Measurements from ENCODE around the gene AMY1A.
"Not testable (repeated sequence)": the region's sequence is repeated elsewhere in the genome, so short reads cannot be mapped to it uniquely, and the experiment has no call there.

DNA sequence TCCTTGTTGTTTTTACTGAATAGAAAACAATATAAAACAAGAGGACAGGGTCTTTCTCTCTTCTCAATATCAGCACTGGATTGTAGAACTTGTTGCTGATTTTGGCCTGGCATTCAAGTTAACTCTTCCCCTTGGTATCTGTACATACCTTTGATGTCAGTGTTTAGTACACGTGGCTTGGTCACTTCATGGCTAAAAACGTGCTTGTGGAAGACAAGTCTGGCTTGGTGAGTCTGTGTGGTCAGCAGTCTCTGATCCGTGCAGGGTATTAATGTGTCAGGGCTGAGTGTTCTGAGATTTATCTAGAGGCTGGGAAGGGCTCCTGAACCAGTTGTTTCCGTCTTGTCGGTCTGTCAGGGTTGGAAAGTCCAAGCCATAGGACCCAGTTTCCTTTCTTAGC lies at the start of gene AMY1A:
- TF ChIP-seq, protein P1, sequence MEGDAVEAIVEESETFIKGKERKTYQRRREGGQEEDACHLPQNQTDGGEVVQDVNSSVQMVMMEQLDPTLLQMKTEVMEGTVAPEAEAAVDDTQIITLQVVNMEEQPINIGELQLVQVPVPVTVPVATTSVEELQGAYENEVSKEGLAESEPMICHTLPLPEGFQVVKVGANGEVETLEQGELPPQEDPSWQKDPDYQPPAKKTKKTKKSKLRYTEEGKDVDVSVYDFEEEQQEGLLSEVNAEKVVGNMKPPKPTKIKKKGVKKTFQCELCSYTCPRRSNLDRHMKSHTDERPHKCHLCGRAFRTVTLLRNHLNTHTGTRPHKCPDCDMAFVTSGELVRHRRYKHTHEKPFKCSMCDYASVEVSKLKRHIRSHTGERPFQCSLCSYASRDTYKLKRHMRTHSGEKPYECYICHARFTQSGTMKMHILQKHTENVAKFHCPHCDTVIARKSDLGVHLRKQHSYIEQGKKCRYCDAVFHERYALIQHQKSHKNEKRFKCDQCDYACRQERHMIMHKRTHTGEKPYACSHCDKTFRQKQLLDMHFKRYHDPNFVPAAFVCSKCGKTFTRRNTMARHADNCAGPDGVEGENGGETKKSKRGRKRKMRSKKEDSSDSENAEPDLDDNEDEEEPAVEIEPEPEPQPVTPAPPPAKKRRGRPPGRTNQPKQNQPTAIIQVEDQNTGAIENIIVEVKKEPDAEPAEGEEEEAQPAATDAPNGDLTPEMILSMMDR (IDR thresholded peaks at IDR 0.05), result not testable (repeated sequence)
- TF ChIP-seq EZH2 (IDR thresholded peaks at IDR 0.05; ENCODE audit: borderline replicate concordance, insufficient read depth, low read depth, low read length, poor library complexity, severe bottlenecking), result not testable (repeated sequence)

Data from B cell (primary cell).